Mammary epithelial cell (primary cell): Measurements from ENCODE around the gene ELOVL5.

Experiments used
- EZH2 ChIP-seq: IDR thresholded peaks from 2 replicates; pipeline ENCODE4 v1.6.1; 2012; ENCODE audit warnings: low read length, inconsistent platforms, borderline replicate concordance
- TF ChIP-seq, protein P1 (sequence below), 2 donors: IDR thresholded peaks in 1 of 2; conservative IDR thresholded peaks in 1 of 2; 2 replicates each; pipeline ENCODE4 v1.5.1; 2011 to 2012; ENCODE audit warnings: inconsistent platforms in 2 of 2, low read length in 2 of 2, mild to moderate bottlenecking in 2 of 2, control low read depth in 1 of 2, low read depth in 1 of 2; ENCODE audit not compliant: insufficient read depth in 1 of 2; ENCODE audit errors: extremely low read depth in 1 of 2

DNA sequence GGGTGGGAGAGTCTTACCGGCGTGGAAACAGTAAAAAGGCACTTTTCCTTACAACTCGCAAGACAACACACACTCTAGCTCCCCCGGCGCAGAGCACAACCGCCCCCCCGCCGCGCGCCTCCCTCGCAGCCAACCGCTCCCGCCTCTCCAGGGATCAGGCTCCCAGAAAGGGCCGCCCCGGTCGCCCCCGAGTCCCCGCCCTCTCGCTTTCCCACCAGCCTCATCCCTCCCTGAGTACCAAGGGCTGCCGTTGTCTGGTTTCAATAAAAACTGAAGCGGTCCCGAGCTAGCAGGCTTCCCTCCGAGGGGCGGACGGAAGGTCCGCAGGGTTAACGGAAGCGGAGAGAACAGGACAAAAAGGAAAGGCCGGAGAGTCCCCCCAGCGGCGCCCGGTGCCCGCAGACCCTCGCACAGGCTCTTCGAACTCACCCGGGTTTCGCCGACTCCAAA lies 804 bp downstream of the ELOVL5 start:
- TF ChIP-seq, protein P1, sequence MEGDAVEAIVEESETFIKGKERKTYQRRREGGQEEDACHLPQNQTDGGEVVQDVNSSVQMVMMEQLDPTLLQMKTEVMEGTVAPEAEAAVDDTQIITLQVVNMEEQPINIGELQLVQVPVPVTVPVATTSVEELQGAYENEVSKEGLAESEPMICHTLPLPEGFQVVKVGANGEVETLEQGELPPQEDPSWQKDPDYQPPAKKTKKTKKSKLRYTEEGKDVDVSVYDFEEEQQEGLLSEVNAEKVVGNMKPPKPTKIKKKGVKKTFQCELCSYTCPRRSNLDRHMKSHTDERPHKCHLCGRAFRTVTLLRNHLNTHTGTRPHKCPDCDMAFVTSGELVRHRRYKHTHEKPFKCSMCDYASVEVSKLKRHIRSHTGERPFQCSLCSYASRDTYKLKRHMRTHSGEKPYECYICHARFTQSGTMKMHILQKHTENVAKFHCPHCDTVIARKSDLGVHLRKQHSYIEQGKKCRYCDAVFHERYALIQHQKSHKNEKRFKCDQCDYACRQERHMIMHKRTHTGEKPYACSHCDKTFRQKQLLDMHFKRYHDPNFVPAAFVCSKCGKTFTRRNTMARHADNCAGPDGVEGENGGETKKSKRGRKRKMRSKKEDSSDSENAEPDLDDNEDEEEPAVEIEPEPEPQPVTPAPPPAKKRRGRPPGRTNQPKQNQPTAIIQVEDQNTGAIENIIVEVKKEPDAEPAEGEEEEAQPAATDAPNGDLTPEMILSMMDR (conservative IDR thresholded peaks at IDR 0.05 in 1 of 2, IDR thresholded peaks at IDR 0.05 in 1 of 2; ENCODE audit: extremely low read depth in 1 of 2, insufficient read depth in 1 of 2, low read depth in 1 of 2, low read length in 2 of 2), result no peak
- TF ChIP-seq EZH2, result no peak
